ENCODE results near the gene HSFX4. TPM values are rescaled to one million over a fixed set of nuclear protein-coding genes. Genes with fewer than 3 reads are reported as not detected.

The HSFX4 gene
- total and polyA plus RNA-seq, 2 donors (not counting 1 experiment from before 2014, with no cell fraction given) = not detected

DNA sequence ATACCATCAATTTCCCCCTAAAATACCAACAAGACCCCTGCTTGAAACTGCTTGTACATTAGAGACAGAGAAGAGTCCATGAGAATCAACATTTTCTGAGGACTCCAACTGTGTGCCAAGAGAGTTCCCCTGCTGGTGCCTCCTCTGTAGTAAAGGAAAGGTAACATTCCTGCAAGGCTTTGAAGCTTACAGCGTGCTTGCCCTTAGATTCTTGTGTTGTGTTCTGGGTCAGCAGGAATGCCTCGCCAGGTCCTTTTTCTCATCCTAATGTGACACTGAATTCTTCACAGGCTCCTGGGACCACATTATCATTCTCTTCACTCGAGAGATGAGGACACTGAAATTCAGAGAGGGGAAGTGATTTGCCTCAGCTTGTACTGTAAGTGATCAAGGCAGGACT, 18.6 kb downstream of the HSFX4 start:
- Histone ChIP-seq H4K20me1 (ENCODE audit: control insufficient read depth, extremely low read depth, insufficient read depth, low read length) (no peaks in the 10 kb centered on the region), H3K79me2 (ENCODE audit: control insufficient read depth, insufficient read depth, low read length) (no peaks in the 10 kb centered on the region), H3K27me3 (ENCODE audit: control insufficient read depth, insufficient read depth, low read length) (no peaks in the 10 kb centered on the region), H3K36me3 (ENCODE audit: control insufficient read depth, insufficient read depth, low read length) (no peaks in the 10 kb centered on the region), H3K27ac (ENCODE audit: insufficient read depth, low read length) (no peak overlapping the region), H2AFZ (ENCODE audit: low read length) (no peak overlapping the region), H3K4me3 (replicated peaks in 1 of 4; ENCODE audit: control extremely low read depth in 1 of 4, insufficient read depth in 1 of 4, low read depth in 3 of 4, low read length in 4 of 4) (no peak overlapping the region), H3K4me2 (ENCODE audit: extremely low read depth, insufficient read depth, low read length) (no peak overlapping the region), H3K9ac (ENCODE audit: insufficient read depth, low read length) (no peak overlapping the region), H3K9me3 (ENCODE audit: control insufficient read depth, insufficient read depth, low read depth, low read length) (no peaks in the 10 kb centered on the region), H3K4me1 (ENCODE audit: control insufficient read depth, extremely low read depth, insufficient read depth, low read length) (no peaks in the 10 kb centered on the region)
- TF ChIP-seq, protein P1, sequence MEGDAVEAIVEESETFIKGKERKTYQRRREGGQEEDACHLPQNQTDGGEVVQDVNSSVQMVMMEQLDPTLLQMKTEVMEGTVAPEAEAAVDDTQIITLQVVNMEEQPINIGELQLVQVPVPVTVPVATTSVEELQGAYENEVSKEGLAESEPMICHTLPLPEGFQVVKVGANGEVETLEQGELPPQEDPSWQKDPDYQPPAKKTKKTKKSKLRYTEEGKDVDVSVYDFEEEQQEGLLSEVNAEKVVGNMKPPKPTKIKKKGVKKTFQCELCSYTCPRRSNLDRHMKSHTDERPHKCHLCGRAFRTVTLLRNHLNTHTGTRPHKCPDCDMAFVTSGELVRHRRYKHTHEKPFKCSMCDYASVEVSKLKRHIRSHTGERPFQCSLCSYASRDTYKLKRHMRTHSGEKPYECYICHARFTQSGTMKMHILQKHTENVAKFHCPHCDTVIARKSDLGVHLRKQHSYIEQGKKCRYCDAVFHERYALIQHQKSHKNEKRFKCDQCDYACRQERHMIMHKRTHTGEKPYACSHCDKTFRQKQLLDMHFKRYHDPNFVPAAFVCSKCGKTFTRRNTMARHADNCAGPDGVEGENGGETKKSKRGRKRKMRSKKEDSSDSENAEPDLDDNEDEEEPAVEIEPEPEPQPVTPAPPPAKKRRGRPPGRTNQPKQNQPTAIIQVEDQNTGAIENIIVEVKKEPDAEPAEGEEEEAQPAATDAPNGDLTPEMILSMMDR (conservative IDR thresholded peaks at IDR 0.05 in 1 of 2, IDR thresholded peaks at IDR 0.05 in 1 of 2; ENCODE audit: low read depth in 1 of 2, low read length in 2 of 2) = no peak
- no peak for TF ChIP-seq EZH2 (IDR thresholded peaks at IDR 0.05; ENCODE audit: low read length, missing control alignments)
- DNase-seq (ENCODE audit: low read depth in 2 of 2) = no peak

DNA sequence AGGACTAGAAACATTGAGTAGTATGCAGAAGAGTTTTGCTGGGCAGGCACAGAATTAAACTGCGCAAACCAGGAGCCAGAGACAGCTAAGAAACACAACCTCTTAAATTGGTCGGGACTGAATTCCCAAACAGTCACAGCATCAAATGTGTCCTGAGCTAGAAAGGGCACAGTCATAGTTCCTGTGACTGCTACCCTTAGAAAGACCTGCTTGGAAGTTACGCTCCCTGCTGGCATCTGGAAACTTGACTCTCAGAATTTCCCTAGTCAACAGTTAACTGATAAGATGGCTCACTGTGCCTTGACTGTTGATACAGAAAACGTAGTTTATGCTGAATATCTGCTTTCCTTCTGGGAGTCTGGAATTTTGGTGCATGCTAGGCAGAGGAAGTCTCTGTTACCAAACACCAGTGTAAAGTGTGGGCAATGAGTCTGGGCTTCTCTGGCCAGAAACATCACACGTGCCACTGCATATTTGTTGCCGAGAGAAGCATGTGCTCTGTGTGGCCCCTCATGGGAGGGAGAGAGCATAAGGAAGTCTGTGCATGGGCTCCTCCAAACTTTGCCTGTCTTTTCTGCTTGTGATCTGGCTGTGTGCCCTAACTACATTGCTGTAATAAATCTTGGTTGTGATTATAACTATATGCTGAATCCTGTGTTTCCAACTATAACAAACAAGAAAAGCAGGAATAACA, 20.5 kb downstream of the HSFX4 start:
- TF ChIP-seq EZH2 (IDR thresholded peaks at IDR 0.05; ENCODE audit: low read length, missing control alignments) = no peak
- TF ChIP-seq, protein P1 (conservative IDR thresholded peaks at IDR 0.05 in 1 of 2, IDR thresholded peaks at IDR 0.05 in 1 of 2; ENCODE audit: low read depth in 1 of 2, low read length in 2 of 2) = no peak
- Histone ChIP-seq H2AFZ (ENCODE audit: low read length) (no peak overlapping the region), H3K4me1 (ENCODE audit: control insufficient read depth, extremely low read depth, insufficient read depth, low read length) (no peaks in the 10 kb centered on the region), H3K79me2 (ENCODE audit: control insufficient read depth, insufficient read depth, low read length) (no peaks in the 10 kb centered on the region), H4K20me1 (ENCODE audit: control insufficient read depth, extremely low read depth, insufficient read depth, low read length) (no peaks in the 10 kb centered on the region), H3K27ac (ENCODE audit: insufficient read depth, low read length) (no peak overlapping the region), H3K9ac (ENCODE audit: insufficient read depth, low read length) (no peak overlapping the region), H3K27me3 (ENCODE audit: control insufficient read depth, insufficient read depth, low read length) (no peaks in the 10 kb centered on the region), H3K4me3 (replicated peaks in 1 of 4; ENCODE audit: control extremely low read depth in 1 of 4, insufficient read depth in 1 of 4, low read depth in 3 of 4, low read length in 4 of 4) (no peak overlapping the region), H3K4me2 (ENCODE audit: extremely low read depth, insufficient read depth, low read length) (no peak overlapping the region), H3K36me3 (ENCODE audit: control insufficient read depth, insufficient read depth, low read length) (no peaks in the 10 kb centered on the region), H3K9me3 (ENCODE audit: control insufficient read depth, insufficient read depth, low read depth, low read length) (no peaks in the 10 kb centered on the region)
- DNase-seq (ENCODE audit: low read depth in 2 of 2) = no peak

DNA sequence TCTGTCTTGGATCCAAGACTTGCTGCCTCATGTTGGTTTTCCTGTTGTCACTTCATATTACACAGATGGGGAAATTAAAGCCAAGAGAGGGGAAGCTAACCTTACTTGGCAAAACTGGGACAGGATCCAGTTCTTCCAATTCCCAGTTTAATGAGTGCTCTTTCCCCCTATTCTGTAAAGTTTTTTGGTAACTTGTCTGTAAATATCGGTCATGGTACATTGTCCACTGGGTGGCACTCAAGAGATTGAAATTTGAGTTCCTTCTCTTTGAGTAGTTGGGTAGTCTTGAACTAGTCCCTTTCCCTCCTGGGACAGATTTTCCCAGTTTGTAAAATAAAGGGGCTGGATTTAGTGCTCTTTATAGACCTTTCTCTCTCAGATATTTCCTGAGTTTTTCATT, 21.3 kb downstream of the HSFX4 start:
- H3K36me3 ChIP-seq (ENCODE audit: control insufficient read depth, insufficient read depth, low read length) = no peaks in the 10 kb centered on the region
- H3K27ac ChIP-seq (ENCODE audit: insufficient read depth, low read length) = no peak overlapping the region

More for the DNA sequence above, 21.3 kb downstream of the HSFX4 start:
- Histone ChIP-seq H3K4me1 (ENCODE audit: control insufficient read depth, extremely low read depth, insufficient read depth, low read length) (no peaks in the 10 kb centered on the region), H3K4me2 (ENCODE audit: extremely low read depth, insufficient read depth, low read length) (no peak overlapping the region), H3K9ac (ENCODE audit: insufficient read depth, low read length) (no peak overlapping the region), H4K20me1 (ENCODE audit: control insufficient read depth, extremely low read depth, insufficient read depth, low read length) (no peaks in the 10 kb centered on the region), H3K27me3 (ENCODE audit: control insufficient read depth, insufficient read depth, low read length) (no peaks in the 10 kb centered on the region), H3K4me3 (replicated peaks in 1 of 4; ENCODE audit: control extremely low read depth in 1 of 4, insufficient read depth in 1 of 4, low read depth in 3 of 4, low read length in 4 of 4) (no peak overlapping the region), H3K9me3 (ENCODE audit: control insufficient read depth, insufficient read depth, low read depth, low read length) (no peaks in the 10 kb centered on the region), H2AFZ (ENCODE audit: low read length) (no peak overlapping the region), H3K79me2 (ENCODE audit: control insufficient read depth, insufficient read depth, low read length) (no peaks in the 10 kb centered on the region)
- TF ChIP-seq, protein P1 (conservative IDR thresholded peaks at IDR 0.05 in 1 of 2, IDR thresholded peaks at IDR 0.05 in 1 of 2; ENCODE audit: low read depth in 1 of 2, low read length in 2 of 2) = peak; percentile 28 to 50
- TF ChIP-seq EZH2 (IDR thresholded peaks at IDR 0.05; ENCODE audit: low read length, missing control alignments) = no peak
- peak; percentile 39 to 72 for DNase-seq (ENCODE audit: low read depth in 2 of 2)

Data from fibroblast of lung (primary cell).